GM12873 (cell line): ENCODE data around the gene SPZ1.

Experiments used
- CTCF ChIP-seq: IDR thresholded peaks from 2 replicates; pipeline ENCODE4 v1.5.1; 2012; ENCODE audit warnings: low read depth, mild to moderate bottlenecking, moderate library complexity, low read length, control low read depth; ENCODE audit not compliant: insufficient read depth; ENCODE audit errors: missing control alignments

Gene SPZ1

GRCh38 chr5:80319702-80320101 lies at the start of gene SPZ1:
Gene SPZ1, plus strand, starts transcription at chr5:80320002. Its CDS starts 214 bp downstream, at chr5:80320216.
- TF ChIP-seq CTCF = no peak

- peak; percentile 38 for TF ChIP-seq CTCF
Observed at GRCh38 chr5:80275347-80275746, 44.5 kb upstream of the SPZ1 start.

GRCh38 chr5:80276186-80276585 lies 43.6 kb upstream of the SPZ1 start:
- TF ChIP-seq CTCF = no peak

GRCh38 chr5:80277191-80277590 lies 42.6 kb upstream of the SPZ1 start:
- no peak for TF ChIP-seq CTCF

GRCh38 chr5:80282054-80282453 lies 37.7 kb upstream of the SPZ1 start:
- no peak for TF ChIP-seq CTCF

GRCh38 chr5:80283360-80283759 lies 36.4 kb upstream of the SPZ1 start:
- no peak for TF ChIP-seq CTCF

GRCh38 chr5:80284720-80285119 lies 35.1 kb upstream of the SPZ1 start:
- no peak for TF ChIP-seq CTCF
